ENCODE results near the gene NFKBIZ.

GRCh38 chr3:101848754-101849713 is at the start of gene NFKBIZ:
- TF ChIP-seq CTCF (IDR thresholded peaks at IDR 0.05; ENCODE audit: extremely low read depth in 1 of 2, insufficient read depth in 1 of 2, low read depth in 1 of 2, low read length in 2 of 2) = no peak
- peak; percentile 99 for TF ChIP-seq POLR2A (IDR thresholded peaks at IDR 0.05; ENCODE audit: low read depth, low read length)
- TF ChIP-seq EZH2 (IDR thresholded peaks at IDR 0.05; ENCODE audit: borderline replicate concordance, low read depth, low read length, severe bottlenecking) = no peak
- peak; percentile 2 for TF ChIP-seq MAX (IDR thresholded peaks at IDR 0.05; ENCODE audit: insufficient read depth, insufficient read length)
- TF ChIP-seq MYC (IDR thresholded peaks at IDR 0.05; ENCODE audit: low read depth, low read length) = no peak
- TF ChIP-seq FOS (IDR thresholded peaks at IDR 0.05; ENCODE audit: borderline replicate concordance, insufficient read depth, low read length) = no peak
- peak; percentile 100 for TF ChIP-seq POLR2AphosphoS5 (IDR thresholded peaks at IDR 0.05; ENCODE audit: insufficient read depth, low read depth, low read length)
- no peak for TF ChIP-seq JUN (IDR thresholded peaks at IDR 0.05; ENCODE audit: borderline replicate concordance, insufficient read depth, insufficient read length, low read depth)
